HL-60 (cell line): ENCODE results near the gene B3GALT4.
A peak's percentile ranks its signal among the peaks of the same experiment; 100 is the strongest.

Experiments used
- DNase-seq, 2 experiments: peaks; one replicate each; pipeline ENCODE4 v3.0.0-alpha.2; 2010 to 2020; ENCODE audit warnings: low read depth in 1 of 2, low spot score in 1 of 2
- H3K27ac ChIP-seq: fragments of 250-450 bp; sonication (Bioruptor Pico); replicated peaks from 2 replicates; pipeline ENCODE4 v1.5.1; 2020; ENCODE audit warnings: mild to moderate bottlenecking, moderate library complexity
- H3K27me3 ChIP-seq: fragments of 250-450 bp; sonication (Bioruptor Pico); 2 replicates; pipeline ENCODE4 v1.5.1; 2021; ENCODE audit warnings: mild to moderate bottlenecking, moderate library complexity; ENCODE audit not compliant: insufficient read depth, poor library complexity, severe bottlenecking
- H3K4me3 ChIP-seq: replicated peaks from 2 replicates; pipeline ENCODE4 v1.5.1; 2011; ENCODE audit warnings: mild to moderate bottlenecking, control low read depth, low read length; ENCODE audit not compliant: insufficient read depth
- GABPA ChIP-seq: IDR thresholded peaks from 2 replicates; pipeline ENCODE4 v1.6.1; 2012; ENCODE audit warnings: low read depth
- POLR2AphosphoS5 ChIP-seq: IDR thresholded peaks from 2 replicates; pipeline ENCODE4 v1.6.1; 2012; ENCODE audit warnings: low read depth
- SPI1 ChIP-seq: IDR thresholded peaks from 2 replicates; pipeline ENCODE4 v1.6.1; 2012; ENCODE audit warnings: low read depth, mild to moderate bottlenecking, borderline replicate concordance
- TF ChIP-seq, protein P1 (sequence below): IDR thresholded peaks from one replicate; pipeline ENCODE4 v1.5.1; 2011; ENCODE audit warnings: low read length, control low read depth, inconsistent platforms; ENCODE audit not compliant: insufficient read depth
- TF ChIP-seq, protein P2 (sequence below): IDR thresholded peaks from 2 replicates; pipeline ENCODE4 v1.6.1; 2012; ENCODE audit warnings: low read depth; ENCODE audit not compliant: insufficient replicate concordance

B3GALT4 gene

DNA sequence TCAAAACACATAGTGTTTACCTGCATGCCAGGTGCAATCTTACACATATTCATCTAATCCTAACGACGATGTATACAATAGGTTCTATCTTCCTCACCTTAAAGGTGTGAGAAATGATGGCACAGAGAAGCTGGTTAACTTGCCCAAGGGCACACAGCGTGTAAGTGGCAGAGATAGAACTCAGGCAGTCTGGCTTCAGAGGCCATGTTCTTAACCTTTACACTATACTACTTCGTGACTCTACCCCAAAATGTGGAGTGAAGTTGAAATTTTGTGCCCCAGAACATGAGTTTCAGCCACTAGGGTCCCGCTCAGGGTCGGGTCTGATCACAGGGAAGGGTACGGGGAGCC lies 5.8 kb upstream of the B3GALT4 start:
- peak overlapping the region; percentile 73 for H3K4me3 ChIP-seq
- TF ChIP-seq SPI1 (no peak), GABPA (no peak), POLR2AphosphoS5 (no peak)
- TF ChIP-seq, protein P1, sequence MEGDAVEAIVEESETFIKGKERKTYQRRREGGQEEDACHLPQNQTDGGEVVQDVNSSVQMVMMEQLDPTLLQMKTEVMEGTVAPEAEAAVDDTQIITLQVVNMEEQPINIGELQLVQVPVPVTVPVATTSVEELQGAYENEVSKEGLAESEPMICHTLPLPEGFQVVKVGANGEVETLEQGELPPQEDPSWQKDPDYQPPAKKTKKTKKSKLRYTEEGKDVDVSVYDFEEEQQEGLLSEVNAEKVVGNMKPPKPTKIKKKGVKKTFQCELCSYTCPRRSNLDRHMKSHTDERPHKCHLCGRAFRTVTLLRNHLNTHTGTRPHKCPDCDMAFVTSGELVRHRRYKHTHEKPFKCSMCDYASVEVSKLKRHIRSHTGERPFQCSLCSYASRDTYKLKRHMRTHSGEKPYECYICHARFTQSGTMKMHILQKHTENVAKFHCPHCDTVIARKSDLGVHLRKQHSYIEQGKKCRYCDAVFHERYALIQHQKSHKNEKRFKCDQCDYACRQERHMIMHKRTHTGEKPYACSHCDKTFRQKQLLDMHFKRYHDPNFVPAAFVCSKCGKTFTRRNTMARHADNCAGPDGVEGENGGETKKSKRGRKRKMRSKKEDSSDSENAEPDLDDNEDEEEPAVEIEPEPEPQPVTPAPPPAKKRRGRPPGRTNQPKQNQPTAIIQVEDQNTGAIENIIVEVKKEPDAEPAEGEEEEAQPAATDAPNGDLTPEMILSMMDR: no peak
- TF ChIP-seq, protein P2, sequence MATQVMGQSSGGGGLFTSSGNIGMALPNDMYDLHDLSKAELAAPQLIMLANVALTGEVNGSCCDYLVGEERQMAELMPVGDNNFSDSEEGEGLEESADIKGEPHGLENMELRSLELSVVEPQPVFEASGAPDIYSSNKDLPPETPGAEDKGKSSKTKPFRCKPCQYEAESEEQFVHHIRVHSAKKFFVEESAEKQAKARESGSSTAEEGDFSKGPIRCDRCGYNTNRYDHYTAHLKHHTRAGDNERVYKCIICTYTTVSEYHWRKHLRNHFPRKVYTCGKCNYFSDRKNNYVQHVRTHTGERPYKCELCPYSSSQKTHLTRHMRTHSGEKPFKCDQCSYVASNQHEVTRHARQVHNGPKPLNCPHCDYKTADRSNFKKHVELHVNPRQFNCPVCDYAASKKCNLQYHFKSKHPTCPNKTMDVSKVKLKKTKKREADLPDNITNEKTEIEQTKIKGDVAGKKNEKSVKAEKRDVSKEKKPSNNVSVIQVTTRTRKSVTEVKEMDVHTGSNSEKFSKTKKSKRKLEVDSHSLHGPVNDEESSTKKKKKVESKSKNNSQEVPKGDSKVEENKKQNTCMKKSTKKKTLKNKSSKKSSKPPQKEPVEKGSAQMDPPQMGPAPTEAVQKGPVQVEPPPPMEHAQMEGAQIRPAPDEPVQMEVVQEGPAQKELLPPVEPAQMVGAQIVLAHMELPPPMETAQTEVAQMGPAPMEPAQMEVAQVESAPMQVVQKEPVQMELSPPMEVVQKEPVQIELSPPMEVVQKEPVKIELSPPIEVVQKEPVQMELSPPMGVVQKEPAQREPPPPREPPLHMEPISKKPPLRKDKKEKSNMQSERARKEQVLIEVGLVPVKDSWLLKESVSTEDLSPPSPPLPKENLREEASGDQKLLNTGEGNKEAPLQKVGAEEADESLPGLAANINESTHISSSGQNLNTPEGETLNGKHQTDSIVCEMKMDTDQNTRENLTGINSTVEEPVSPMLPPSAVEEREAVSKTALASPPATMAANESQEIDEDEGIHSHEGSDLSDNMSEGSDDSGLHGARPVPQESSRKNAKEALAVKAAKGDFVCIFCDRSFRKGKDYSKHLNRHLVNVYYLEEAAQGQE: no peak
- H3K27me3 ChIP-seq: no peaks in the 10 kb centered on the region
- H3K27ac ChIP-seq: peak overlapping the region; percentile 97
- DNase-seq: no peak

DNA sequence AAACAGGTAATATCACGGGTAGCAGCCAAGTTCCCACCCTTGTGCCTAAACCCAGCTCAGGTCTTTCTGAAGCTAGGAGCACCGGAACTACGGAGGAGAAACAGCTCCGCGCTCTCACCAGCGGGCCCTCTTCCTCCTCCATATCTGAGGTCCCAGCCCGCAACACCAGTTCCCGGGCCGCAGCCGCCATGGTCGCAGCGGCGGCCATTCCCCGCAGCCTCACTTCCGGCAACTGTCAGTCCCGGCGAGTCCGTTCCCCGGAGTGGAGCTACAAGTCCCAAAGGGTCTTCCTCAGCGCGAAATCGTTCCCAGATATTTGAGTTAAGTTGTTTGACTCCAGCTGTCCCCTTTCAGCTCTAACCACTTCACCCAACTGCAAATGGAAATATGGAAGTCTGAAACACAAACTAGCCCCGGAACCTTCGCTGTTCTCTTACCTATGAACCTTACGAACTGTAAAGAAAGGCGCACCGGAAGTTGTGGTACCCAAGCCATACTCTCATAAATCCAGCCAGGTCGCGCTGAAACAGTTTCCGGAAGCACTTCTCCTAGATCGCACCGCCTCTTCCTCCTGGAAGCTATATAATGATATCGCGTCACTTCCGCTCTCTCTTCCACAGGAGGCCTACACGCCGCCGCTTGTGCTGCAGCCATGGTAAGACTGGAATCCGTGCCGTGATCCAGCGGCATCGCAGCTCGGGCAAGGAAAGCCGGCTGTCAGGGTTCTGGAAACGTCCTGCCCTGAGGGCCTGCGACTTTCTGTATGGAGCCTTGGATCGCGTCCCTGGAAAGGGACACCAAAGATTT lies 5.3 kb upstream of the B3GALT4 start, which contains the start of the genes RPS18 and VPS52:
Gene RPS18, plus strand, starts transcription at position 608 of the 807 bp plus-strand sequence. Its CDS starts 45 bp downstream, at position 653.
Gene VPS52, minus strand, starts transcription at position 409 of the 807 bp plus-strand sequence. Its CDS starts 201 bp downstream, at position 208.
- Histone ChIP-seq H3K4me3 (peak within 1 kb of the TSS; percentile 73), H3K27ac (peak within 1 kb of the TSS; percentile 97), H3K27me3 (no peaks in the 10 kb centered on the region)
- TF ChIP-seq POLR2AphosphoS5 (peak; percentile 100), SPI1 (peak; percentile 77; the same call in 1 of the 2 replicates), GABPA (peak; percentile 97)
- TF ChIP-seq, protein P1: no peak
- TF ChIP-seq, protein P2: peak; percentile 82
- peak; percentile 97 to 98 for DNase-seq

DNA sequence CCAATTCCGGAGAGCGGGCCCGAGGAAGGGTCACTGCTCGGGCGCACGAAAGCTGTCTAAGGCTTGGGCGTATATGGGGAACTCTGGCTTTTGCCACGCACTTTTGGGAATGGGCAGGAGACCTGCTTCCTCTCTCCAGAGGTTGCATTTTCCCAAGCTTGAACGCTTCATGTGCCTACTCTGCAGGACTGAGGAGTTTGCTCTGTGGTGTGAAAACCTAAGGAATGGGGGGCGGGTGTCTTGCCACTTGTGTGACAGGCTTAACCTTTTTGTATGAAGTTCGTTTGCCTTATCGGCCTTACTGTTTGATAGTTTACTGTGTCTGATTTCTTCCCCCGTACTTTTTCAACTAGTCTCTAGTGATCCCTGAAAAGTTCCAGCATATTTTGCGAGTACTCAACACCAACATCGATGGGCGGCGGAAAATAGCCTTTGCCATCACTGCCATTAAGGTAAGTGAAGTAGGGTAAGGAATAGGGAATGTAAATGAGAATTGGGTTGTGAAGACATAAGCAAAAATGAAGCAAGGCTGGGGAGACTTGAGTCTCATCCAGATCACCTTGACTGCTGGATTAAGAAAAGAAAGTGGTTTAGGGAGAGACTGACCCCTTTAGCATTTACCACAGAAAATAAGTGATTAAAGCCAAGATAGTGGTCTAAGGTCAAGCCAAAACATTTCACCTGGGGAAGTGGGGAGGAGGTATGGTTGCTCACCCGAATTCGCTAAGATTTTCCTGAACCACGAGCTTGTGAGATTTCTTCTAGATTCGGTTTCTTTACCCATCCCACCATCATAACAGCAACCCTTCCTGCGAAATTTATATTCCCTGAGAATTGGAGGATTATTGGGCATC lies 4.4 kb upstream of the B3GALT4 start:
- peak overlapping the region; percentile 97 for H3K27ac ChIP-seq
- DNase-seq: no peak
- no peaks in the 10 kb centered on the region for H3K27me3 ChIP-seq
- peak overlapping the region; percentile 65 for H3K4me3 ChIP-seq
- no peak for TF ChIP-seq POLR2AphosphoS5
- TF ChIP-seq, protein P2: peak; percentile 48
- TF ChIP-seq, protein P1: no peak
